CD1c-positive myeloid dendritic cell (primary cell): Measurements from ENCODE around the gene SHISA7.
"Not testable (repeated sequence)": the region's sequence is repeated elsewhere in the genome, so short reads cannot be mapped to it uniquely, and the experiment has no call there.

Experiments
- DNase-seq: peaks from one replicate; pipeline ENCODE4 v3.0.0-alpha.2; 2016; ENCODE audit errors: extremely low spot score

The SHISA7 gene

GRCh38 chr19:55463583-55464031 is 20.5 kb upstream of the SHISA7 start:
- DNase-seq, result no peak

- DNase-seq, result no peak
Observed at GRCh38 chr19:55462722-55463121, 19.6 kb upstream of the SHISA7 start.

- no peak for DNase-seq
Observed at GRCh38 chr19:55461974-55462626, 19.0 kb upstream of the SHISA7 start.

GRCh38 chr19:55461259-55461973 is 18.3 kb upstream of the SHISA7 start, which contains the start of gene ISOC2:
Gene ISOC2 (minus strand): TSS chr19:55461642. CDS start chr19:55456486, 5,156 bp downstream.
- DNase-seq, result peak; percentile 100

GRCh38 chr19:55460670-55461258 is 17.7 kb upstream of the SHISA7 start:
- DNase-seq, result peak; percentile 41

GRCh38 chr19:55459950-55460657 is 17.0 kb upstream of the SHISA7 start:
- peak; percentile 36 for DNase-seq

GRCh38 chr19:55459551-55459949 is 16.4 kb upstream of the SHISA7 start:
- no peak for DNase-seq

GRCh38 chr19:55457683-55458457 is 14.8 kb upstream of the SHISA7 start:
- no peak for DNase-seq

GRCh38 chr19:55456347-55456746 is 13.2 kb upstream of the SHISA7 start:
- DNase-seq, result no peak

GRCh38 chr19:55455576-55456235 is 12.6 kb upstream of the SHISA7 start:
- no peak for DNase-seq

GRCh38 chr19:55454787-55455243 is 11.7 kb upstream of the SHISA7 start:
- DNase-seq, result peak; percentile 56

- no peak for DNase-seq
Observed at GRCh38 chr19:55453511-55454260, 10.6 kb upstream of the SHISA7 start.

GRCh38 chr19:55452749-55453346 is 9.7 kb upstream of the SHISA7 start:
- DNase-seq, result peak; percentile 71

GRCh38 chr19:55451965-55452748 is 9.1 kb upstream of the SHISA7 start:
- DNase-seq, result no peak

GRCh38 chr19:55451163-55451964 is 8.3 kb upstream of the SHISA7 start:
- DNase-seq, result no peak

- DNase-seq, result no peak
Observed at GRCh38 chr19:55449469-55449868, 6.4 kb upstream of the SHISA7 start.

- not testable (repeated sequence) for DNase-seq
Observed at GRCh38 chr19:55448175-55448490, 5.0 kb upstream of the SHISA7 start.
